Mononuclear cell (primary cell): ENCODE results near the gene NINJ1. TPM values are rescaled to one million over a fixed set of nuclear protein-coding genes. Genes with fewer than 3 reads are reported as not detected.

Experiments
- H3K27me3 ChIP-seq: 2 replicates; pipeline ENCODE4 v1.6.0; 2011; ENCODE audit warnings: low read length, control low read depth; ENCODE audit not compliant: insufficient read depth
- H3K4me1 ChIP-seq: 2 replicates; pipeline ENCODE4 v1.5.1; 2011; ENCODE audit warnings: mild to moderate bottlenecking, low read length, control low read depth; ENCODE audit not compliant: insufficient read depth
- H3K4me3 ChIP-seq: 2 replicates; pipeline ENCODE4 v1.5.1; 2011; ENCODE audit warnings: mild to moderate bottlenecking, low read length, moderate library complexity
- H3K9me3 ChIP-seq: 2 replicates; pipeline ENCODE4 v1.5.1; 2011; ENCODE audit warnings: low read depth, mild to moderate bottlenecking, control low read depth, low read length
- total RNA-seq: library from RNA; depleted of rRNA; stranded (reverse); fragments of >200 nt; gene quantifications from one replicate; pipeline ENCODE4 v1.2.3, GENCODE V29; 2012

Gene NINJ1
- total RNA-seq, 1 donor = 234 TPM

DNA sequence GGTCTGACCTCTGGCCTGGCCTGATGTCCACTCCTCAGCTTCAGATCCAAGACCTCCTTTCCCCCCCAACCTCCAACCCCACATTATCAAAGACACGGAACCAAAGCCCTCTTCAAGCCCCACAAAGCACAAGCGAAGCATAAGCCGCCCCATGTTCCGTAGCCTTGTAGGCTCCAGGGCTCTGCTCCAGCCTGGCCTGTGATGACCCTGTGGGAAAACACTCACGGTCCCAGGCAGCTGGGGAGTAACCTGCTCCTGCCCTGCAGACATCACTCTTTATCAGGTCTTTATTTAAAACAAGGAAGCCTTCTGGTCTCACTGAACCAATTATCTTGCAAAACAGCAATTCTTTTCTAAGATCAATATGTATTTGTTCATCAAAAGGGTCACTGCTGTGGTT, 34.5 kb upstream of the NINJ1 start:
- H3K27me3 ChIP-seq = no peaks in the 10 kb centered on the region
- H3K9me3 ChIP-seq = no peaks in the 10 kb centered on the region
- H3K4me3 ChIP-seq = no peak overlapping the region
- H3K4me1 ChIP-seq = peaks cover 4% of the 10 kb centered on the region

DNA sequence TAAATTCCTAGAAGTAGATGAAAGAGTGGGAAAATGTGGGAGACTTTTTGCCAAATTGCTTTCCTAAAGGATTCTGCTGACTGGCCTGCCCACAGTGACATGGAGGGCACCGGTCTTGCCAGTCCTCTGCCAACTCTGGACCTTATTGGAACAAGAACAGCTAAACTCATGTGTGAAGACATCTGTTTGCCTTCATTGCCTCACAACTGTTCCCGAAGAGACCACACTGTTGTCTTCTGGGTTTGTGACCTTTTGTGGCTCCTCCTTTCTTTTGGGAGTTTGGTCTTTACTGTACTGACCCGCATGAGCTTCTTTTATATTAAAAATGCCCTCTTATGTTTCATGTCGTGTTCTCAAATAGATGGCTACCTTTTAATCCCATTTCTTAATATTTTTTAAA, 33.8 kb upstream of the NINJ1 start:
- H3K4me3 ChIP-seq = no peak overlapping the region
- H3K27me3 ChIP-seq = no peaks in the 10 kb centered on the region
- H3K4me1 ChIP-seq = no peaks in the 10 kb centered on the region
- no peaks in the 10 kb centered on the region for H3K9me3 ChIP-seq

DNA sequence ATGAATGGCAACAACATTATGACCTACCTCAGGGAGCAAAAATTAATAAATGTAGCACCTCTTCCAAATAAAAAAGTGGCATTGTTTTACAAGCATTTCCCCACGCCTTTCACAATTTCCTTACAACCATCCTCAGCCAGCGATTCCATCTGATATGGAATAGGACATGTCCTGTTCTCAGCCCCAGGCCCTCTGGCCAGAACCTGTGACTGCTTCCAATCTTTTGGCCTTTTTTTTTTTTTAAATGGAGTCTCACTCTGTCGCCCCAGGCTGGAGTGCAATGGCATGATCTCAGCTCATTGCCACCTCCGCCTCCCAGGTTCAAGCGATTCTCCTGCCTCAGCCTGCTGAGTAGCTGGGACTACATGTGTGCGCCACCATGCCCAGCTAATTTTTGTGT, 33.1 kb upstream of the NINJ1 start:
- H3K27me3 ChIP-seq = no peaks in the 10 kb centered on the region
- no peak overlapping the region for H3K4me3 ChIP-seq
- H3K4me1 ChIP-seq = no peaks in the 10 kb centered on the region
- no peaks in the 10 kb centered on the region for H3K9me3 ChIP-seq

DNA sequence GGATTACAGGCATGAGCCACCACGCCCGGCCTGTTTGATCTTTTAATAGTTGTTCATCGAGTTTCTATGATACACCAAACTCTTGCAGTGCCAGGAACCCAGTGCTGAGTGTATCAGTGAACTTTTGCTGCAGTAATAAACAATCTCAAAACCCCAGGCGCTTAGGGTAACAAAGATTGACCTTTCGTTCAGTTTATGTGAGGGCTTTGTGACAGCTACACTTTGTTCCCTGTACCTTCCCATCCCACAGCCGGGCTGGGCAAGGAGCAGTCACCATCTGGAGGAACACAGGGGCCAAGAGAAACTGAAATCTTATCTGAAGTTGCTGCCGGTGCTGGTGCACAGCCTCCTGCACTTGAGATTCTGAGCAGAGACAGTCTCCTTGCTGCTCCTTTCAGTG, 32.6 kb upstream of the NINJ1 start:
- no peak overlapping the region for H3K4me3 ChIP-seq

DNA sequence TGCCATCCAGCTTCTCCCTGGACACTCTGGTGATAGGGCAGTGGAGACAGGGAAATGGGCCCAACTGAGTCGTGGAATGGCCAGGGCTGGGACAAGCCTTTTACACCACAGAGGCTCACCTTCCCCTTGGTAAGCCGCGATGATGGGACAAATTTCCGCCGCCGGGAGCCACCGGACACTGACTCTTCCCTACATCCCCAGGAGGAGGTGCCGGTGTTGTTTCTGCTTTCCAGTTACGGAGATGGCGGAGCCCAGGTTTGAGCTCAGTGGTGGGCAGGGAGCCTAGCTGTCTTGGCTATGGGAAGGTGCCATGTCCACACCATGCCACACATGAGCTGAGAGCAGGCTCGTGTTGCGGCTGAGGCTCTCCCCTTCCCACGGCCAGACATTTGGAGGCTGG, 30.0 kb upstream of the NINJ1 start:
- no peaks in the 10 kb centered on the region for H3K9me3 ChIP-seq
- no peaks in the 10 kb centered on the region for H3K27me3 ChIP-seq
- peaks cover 7% of the 10 kb centered on the region for H3K4me1 ChIP-seq
- no peak overlapping the region for H3K4me3 ChIP-seq

More for the DNA sequence above, 32.6 kb upstream of the NINJ1 start:
- Histone ChIP-seq H3K9me3 (no peaks in the 10 kb centered on the region), H3K4me1 (no peaks in the 10 kb centered on the region), H3K27me3 (no peaks in the 10 kb centered on the region)

DNA sequence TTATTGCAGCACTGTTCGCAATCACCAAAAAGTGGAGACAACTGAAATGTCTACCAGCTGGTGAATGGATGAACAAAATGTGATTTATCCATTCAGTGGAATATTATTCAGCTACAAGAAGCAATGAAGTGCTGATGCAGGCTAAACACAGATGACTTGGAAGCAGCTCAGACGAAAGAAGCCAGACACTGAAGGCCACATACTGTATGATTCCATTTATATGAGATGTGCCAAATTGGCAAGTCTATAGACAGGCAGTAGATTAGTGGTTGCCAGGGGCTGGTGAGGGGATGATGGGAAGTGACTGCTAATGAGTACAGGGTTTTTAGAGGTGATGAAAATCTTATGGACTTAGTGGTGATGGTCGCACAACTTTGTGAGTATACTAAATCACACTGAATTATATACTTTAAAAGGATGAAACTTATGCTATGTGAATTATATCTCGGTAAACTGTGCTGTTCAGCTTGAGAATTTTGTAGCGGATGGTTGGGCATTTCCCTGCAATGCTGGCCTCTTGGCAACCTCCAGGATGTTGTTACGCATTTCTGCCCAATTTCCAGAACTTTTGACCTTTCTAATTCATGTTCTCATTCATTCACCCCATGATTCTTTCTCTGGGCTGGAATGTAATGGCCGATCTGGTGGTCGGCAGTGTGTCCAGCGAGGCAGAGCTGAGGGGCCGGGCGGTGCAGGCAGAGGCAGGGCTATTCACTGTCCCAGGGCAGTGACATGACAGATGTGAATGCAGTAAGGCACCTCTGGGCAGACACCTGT, 27.9 kb upstream of the NINJ1 start:
- peaks cover 7% of the 10 kb centered on the region for H3K4me1 ChIP-seq
- no peaks in the 10 kb centered on the region for H3K27me3 ChIP-seq
- no peak overlapping the region for H3K4me3 ChIP-seq
- H3K9me3 ChIP-seq = no peaks in the 10 kb centered on the region

DNA sequence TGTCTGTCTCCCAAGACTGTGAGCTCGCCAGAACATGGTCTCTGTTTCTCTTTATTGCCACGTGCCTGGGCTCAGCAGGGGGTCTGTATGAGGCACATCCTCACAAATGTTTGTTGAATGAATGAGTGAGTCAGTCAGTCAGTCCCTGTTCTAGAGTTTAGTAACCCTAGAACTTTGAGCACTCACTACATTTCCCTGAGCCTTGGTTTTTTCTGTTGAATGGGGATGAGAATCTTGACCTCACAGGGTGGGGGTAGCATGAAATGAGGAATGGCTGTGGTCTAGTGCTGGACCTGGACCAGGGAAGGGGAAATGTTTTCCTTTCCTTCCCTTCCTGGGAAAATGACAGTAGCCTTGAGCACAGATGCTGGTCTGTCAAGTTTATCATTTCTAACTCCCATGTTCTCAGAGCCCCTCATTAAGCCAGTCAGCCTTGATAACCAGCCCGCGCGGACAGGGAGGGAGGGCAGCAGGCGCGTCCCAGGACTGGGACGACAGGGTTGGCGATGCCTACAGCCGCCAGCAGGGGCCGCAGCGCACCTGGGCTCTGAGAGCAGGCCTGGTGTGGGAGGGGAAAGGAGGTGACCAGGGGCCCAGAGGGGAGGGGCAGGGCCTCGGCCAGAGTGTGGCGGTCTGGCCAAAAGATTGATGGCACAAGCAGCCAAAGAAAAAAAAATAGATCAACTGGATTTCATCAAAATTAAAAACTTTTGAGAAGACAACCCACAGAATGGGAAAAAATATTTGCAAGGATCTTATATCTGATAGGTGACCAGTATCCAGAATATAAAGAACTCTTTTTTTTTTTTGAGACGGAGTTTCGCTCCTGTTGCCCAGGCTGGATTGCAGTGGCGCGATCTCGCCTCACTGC, 25.8 kb upstream of the NINJ1 start:
- H3K4me1 ChIP-seq = peaks cover 7% of the 10 kb centered on the region
- no peak overlapping the region for H3K4me3 ChIP-seq
- H3K9me3 ChIP-seq = no peaks in the 10 kb centered on the region
- no peaks in the 10 kb centered on the region for H3K27me3 ChIP-seq

DNA sequence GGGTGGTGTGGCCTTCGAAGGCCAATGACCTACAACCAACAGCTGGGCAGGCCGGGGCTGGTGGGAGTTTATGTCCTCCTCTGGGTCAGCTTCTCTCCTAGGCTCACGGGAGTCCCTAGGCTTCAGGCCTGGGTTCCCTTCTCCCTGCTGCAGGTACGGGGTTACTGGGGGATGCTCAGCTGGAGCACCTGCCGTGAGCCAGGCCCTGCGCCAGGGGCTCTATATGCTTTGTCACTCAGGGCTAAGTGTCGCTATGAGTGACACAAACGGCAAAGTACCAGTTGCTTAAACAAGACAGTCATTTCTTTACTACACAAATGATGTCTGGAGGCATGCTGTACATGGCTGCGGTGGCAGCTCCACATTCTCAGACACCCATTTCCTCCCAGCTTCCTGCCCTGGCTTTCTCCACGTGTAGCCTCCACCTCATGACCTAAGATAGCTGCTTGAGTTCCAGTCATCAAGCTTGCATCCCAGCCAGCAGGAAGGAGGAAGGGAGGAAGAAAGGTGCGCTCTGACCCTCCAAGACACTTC, 22.5 kb upstream of the NINJ1 start:
- peaks cover 7% of the 10 kb centered on the region for H3K4me1 ChIP-seq
- no peaks in the 10 kb centered on the region for H3K27me3 ChIP-seq
- no peaks in the 10 kb centered on the region for H3K9me3 ChIP-seq
- H3K4me3 ChIP-seq = no peak overlapping the region

DNA sequence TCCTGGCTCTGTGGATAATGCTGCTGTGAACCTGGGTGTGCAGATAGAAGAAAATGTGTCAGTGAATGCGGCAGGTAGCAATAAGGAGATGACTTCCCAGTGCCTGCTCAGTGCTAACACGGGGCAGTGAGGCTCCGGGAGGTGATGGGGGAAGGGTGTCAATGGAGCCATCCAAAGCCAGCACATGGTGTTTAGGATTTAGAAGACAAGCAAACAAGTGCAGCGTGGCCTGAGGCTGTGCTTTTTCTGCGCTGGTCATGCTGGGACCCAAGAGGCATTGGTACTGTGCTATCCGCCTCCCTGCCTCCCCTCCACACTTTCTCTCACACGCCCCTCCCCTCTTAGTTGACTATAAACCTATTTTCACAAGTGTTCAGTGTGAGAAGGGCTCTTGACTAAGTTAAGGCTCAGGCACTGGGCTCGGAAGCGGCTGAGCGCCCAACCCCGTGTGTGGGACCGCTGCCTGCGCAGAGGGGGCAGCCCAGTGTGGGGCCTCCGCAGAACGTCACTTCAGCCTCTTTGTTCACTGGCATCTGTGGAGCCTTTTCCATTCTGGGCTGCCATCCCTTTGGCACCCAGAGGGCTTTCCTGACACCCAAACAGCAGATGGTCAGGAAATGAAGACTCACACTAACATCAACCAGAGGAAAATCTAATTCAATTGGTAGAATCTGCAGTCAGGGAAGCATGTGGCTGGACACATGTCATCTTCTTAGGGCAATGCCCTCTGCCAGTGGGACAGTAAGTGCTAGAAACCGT, 21.8 kb upstream of the NINJ1 start:
- H3K4me3 ChIP-seq = no peak overlapping the region
- no peaks in the 10 kb centered on the region for H3K27me3 ChIP-seq
- H3K9me3 ChIP-seq = no peaks in the 10 kb centered on the region
- peaks cover 7% of the 10 kb centered on the region for H3K4me1 ChIP-seq

DNA sequence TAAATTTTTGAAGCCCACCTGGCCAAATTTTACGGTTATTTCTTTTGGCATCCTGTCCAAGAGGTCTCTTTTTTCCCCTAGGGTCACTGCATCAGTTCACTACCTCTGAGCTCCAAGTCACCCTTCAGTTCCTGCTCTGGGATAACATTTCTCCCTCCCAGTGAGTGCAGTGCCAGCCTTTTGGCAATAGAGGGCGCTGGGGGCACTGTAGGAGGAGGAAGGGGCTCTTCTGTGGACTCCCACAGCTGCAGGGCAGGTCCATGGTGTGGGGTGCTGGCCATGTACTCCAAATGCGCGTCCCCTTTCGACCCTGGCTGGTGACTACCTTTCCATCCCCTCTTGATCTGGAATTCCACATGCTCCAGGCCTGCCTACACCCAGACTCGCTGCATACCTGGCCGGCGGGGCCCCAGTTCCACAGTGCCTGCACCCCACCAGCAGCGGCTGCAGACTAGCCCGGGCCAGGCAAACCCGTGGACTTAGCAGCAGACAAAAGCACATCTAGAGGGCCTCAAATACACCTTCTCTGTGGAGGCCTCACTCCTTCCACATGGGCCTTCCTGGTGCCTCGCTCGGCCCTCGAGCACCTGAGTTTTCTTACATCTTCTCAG, 20.3 kb upstream of the NINJ1 start:
- no peaks in the 10 kb centered on the region for H3K9me3 ChIP-seq
- H3K27me3 ChIP-seq = no peaks in the 10 kb centered on the region
- H3K4me1 ChIP-seq = no peaks in the 10 kb centered on the region
- H3K4me3 ChIP-seq = no peak overlapping the region

DNA sequence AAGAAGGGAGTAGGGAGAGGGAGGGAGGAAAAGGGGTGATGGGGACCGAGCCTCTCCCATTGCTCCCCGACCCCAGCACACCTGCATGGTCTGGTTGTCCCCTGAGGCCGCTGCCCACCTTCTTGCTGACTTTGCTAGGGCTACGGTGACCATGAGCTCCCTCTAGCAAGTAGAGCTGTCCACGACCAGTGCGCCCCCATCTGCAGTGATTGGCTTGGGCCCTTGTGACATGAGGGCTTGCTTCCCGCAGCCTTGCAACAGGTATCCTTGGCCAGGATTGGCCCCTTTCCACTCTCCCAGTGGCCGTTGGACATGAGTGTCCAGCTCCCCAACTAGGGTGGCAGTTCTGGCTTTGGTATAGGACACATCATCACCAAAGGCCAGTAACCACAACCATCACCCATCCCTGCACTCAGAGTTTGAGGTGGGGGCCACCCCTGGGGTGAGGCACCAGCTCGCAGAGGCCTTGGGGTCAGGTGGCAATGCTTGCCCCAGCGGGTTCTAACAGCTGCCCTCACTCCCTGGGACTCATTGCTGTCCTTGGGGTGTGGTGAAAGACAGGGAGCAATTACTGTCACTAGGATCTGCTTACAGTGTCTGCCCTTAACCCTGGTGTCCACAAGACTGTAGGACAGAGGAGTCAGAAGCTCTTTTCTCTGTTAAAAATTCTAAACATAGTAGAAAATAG, 17.2 kb upstream of the NINJ1 start:
- H3K9me3 ChIP-seq = no peaks in the 10 kb centered on the region
- no peaks in the 10 kb centered on the region for H3K4me1 ChIP-seq
- H3K4me3 ChIP-seq = no peak overlapping the region
- no peaks in the 10 kb centered on the region for H3K27me3 ChIP-seq

DNA sequence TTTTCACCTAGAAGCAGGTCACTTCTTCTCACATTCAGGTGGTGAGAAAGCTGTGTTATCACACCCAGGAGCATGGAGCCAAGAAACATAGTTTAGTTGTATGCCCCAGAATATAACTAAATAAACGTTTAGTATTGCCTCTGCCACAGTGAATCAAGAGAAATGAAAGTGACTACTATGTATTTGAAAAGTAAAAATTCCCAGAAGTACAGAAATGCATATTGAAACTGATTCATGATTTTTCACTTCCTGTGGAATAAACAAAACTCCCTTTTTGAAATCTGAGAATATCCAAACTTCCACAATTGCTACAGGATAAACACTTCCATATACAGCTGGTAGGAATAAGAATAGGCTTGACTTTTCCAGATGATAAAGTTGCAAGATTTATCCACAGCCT, 15.3 kb upstream of the NINJ1 start:
- Histone ChIP-seq H3K27me3 (no peaks in the 10 kb centered on the region), H3K4me3 (no peak overlapping the region), H3K9me3 (no peaks in the 10 kb centered on the region), H3K4me1 (peaks cover 3% of the 10 kb centered on the region)

DNA sequence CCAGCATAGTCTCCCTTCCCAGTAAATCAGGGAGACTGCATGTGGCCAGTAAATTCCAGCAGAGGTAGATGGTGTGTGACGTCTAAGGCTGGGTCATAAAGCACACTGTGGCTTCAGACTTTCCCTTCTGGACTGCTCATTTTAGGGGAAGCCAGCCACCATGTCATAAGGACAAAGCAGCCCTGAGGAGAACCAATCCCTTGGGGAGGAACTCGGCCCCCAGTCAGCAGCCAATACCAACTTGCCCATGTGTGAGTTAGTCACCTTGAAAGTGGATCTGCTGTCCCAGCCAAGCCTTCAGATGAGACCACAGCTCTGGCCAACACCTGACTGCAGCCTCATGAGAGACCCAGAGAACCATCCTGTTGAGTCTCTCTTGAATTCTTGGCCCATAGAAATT, 14.7 kb upstream of the NINJ1 start:
- Histone ChIP-seq H3K4me3 (no peak overlapping the region), H3K9me3 (no peaks in the 10 kb centered on the region), H3K4me1 (peaks cover 9% of the 10 kb centered on the region), H3K27me3 (no peaks in the 10 kb centered on the region)

DNA sequence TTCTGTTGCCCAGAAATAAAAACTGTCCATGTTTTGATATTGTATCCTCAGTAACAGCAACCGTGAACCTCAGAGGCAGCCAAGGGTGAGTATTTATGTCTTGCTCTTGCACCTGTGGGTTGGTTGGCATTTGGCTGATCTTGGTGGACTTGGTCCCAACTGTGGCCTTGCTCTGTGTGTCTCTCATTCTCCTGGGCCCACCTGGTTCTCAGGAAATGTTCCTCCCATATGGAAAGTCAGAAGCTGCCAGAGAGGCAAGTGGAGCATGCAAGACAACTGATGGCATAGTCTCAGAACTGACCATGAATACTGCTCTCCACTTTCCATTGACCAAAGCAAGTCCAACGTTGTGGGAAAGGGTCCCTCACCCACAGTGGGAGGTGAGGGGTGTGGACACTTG, 13.6 kb upstream of the NINJ1 start:
- no peaks in the 10 kb centered on the region for H3K9me3 ChIP-seq
- no peaks in the 10 kb centered on the region for H3K27me3 ChIP-seq
- H3K4me1 ChIP-seq = peaks cover 20% of the 10 kb centered on the region
- H3K4me3 ChIP-seq = no peak overlapping the region
